ENCODE results near the gene HELT. TPM values are rescaled to one million over a fixed set of nuclear protein-coding genes. Genes with fewer than 3 reads are reported as not detected.
"Not testable (repeated sequence)": the region's sequence is repeated elsewhere in the genome, so short reads cannot be mapped to it uniquely, and the experiment has no call there.

The HELT gene
- not detected in 2 replicates for total RNA-seq (2014; rRNA removed; shearing (Covaris generic))
- not detected in 2 replicates for polyA plus RNA-seq (2015; cell fraction: cytosol; rRNA removed)
- not detected in 2 replicates for polyA plus RNA-seq (2015; cell fraction: nucleus; rRNA removed)

- DNase-seq (ENCODE audit: low read depth), result no peak
These were observed at the start of gene HELT for GRCh38 chr4:185017964-185018772. HELT (plus strand) TSS chr4:185018490; CDS start chr4:185018929, 439 bp downstream.

- DNase-seq (ENCODE audit: low read depth), result no peak
These were observed 49.5 kb upstream of the HELT start for GRCh38 chr4:184968784-184969201.

GRCh38 chr4:184969610-184970009 lies 48.7 kb upstream of the HELT start:
- no peak for DNase-seq (ENCODE audit: low read depth)

GRCh38 chr4:184972991-184973390 lies 45.3 kb upstream of the HELT start:
- no peak for DNase-seq (ENCODE audit: low read depth)

GRCh38 chr4:184976348-184976747 lies 41.9 kb upstream of the HELT start:
- DNase-seq (ENCODE audit: low read depth), result not testable (repeated sequence)

GRCh38 chr4:184977747-184978146 lies 40.5 kb upstream of the HELT start:
- no peak for DNase-seq (ENCODE audit: low read depth)

GRCh38 chr4:184978211-184978610 lies 40.1 kb upstream of the HELT start:
- DNase-seq (ENCODE audit: low read depth), result no peak

- DNase-seq (ENCODE audit: low read depth), result no peak
These were observed 38.7 kb upstream of the HELT start for GRCh38 chr4:184979461-184980124.

- no peak for DNase-seq (ENCODE audit: low read depth)
These were observed 38.0 kb upstream of the HELT start for GRCh38 chr4:184980261-184980660.

GRCh38 chr4:184983672-184984356 lies 34.5 kb upstream of the HELT start:
- peak; percentile 38 for DNase-seq (ENCODE audit: low read depth)

- DNase-seq (ENCODE audit: low read depth), result no peak
These were observed 30.7 kb upstream of the HELT start for GRCh38 chr4:184987493-184988031.

- no peak for DNase-seq (ENCODE audit: low read depth)
These were observed 29.7 kb upstream of the HELT start for GRCh38 chr4:184988611-184989010.

- not testable (repeated sequence) for DNase-seq (ENCODE audit: low read depth)
These were observed 29.0 kb upstream of the HELT start for GRCh38 chr4:184989283-184989682.

- not testable (repeated sequence) for DNase-seq (ENCODE audit: low read depth)
These were observed 28.2 kb upstream of the HELT start for GRCh38 chr4:184990131-184990530.

GRCh38 chr4:184991860-184992259 lies 26.4 kb upstream of the HELT start:
- DNase-seq (ENCODE audit: low read depth), result no peak

GRCh38 chr4:184992422-184992821 lies 25.9 kb upstream of the HELT start:
- DNase-seq (ENCODE audit: low read depth), result no peak

GRCh38 chr4:184993247-184993646 lies 25.0 kb upstream of the HELT start:
- DNase-seq (ENCODE audit: low read depth), result no peak

- no peak for DNase-seq (ENCODE audit: low read depth)
These were observed 24.2 kb upstream of the HELT start for GRCh38 chr4:184994010-184994622.

GRCh38 chr4:184994623-184995010 lies 23.7 kb upstream of the HELT start:
- no peak for DNase-seq (ENCODE audit: low read depth)

- DNase-seq (ENCODE audit: low read depth), result not testable (repeated sequence)
These were observed 20.6 kb upstream of the HELT start for GRCh38 chr4:184997656-184998055.

- no peak for DNase-seq (ENCODE audit: low read depth)
These were observed 15.5 kb upstream of the HELT start for GRCh38 chr4:185002784-185003183.
